ENCODE data around the gene TXNDC9.
"Not testable (repeated sequence)": the region's sequence is repeated elsewhere in the genome, so short reads cannot be mapped to it uniquely, and the experiment has no call there.

TXNDC9 gene

GRCh38 chr2:99350194-99350593, 14.1 kb upstream of the TXNDC9 start:
- Histone ChIP-seq H3K4me1 (ENCODE audit: control insufficient read depth, insufficient read depth, low read length) (no peaks in the 10 kb centered on the region), H3K27me3 (ENCODE audit: control insufficient read depth, insufficient read depth, low read length) (no peaks in the 10 kb centered on the region), H3K4me3 (ENCODE audit: low read length) (no peak overlapping the region), H3K9ac (ENCODE audit: low read length) (no peak overlapping the region), H3K27ac (ENCODE audit: low read depth, low read length) (no peak overlapping the region), H3K36me3 (ENCODE audit: control insufficient read depth, insufficient read depth, low read length) (no peaks in the 10 kb centered on the region)

- H3K9ac ChIP-seq (ENCODE audit: low read length), result no peak overlapping the region
- H3K27ac ChIP-seq (ENCODE audit: low read depth, low read length), result no peak overlapping the region
- no peaks in the 10 kb centered on the region for H3K4me1 ChIP-seq (ENCODE audit: control insufficient read depth, insufficient read depth, low read length)
- H3K27me3 ChIP-seq (ENCODE audit: control insufficient read depth, insufficient read depth, low read length), result no peaks in the 10 kb centered on the region
- H3K36me3 ChIP-seq (ENCODE audit: control insufficient read depth, insufficient read depth, low read length), result no peaks in the 10 kb centered on the region
- H3K4me3 ChIP-seq (ENCODE audit: low read length), result no peak overlapping the region
Observed at GRCh38 chr2:99348173-99348572, 12.0 kb upstream of the TXNDC9 start.

- Histone ChIP-seq H3K4me3 (ENCODE audit: low read length) (no peak overlapping the region), H3K36me3 (ENCODE audit: control insufficient read depth, insufficient read depth, low read length) (no peaks in the 10 kb centered on the region), H3K27me3 (ENCODE audit: control insufficient read depth, insufficient read depth, low read length) (no peaks in the 10 kb centered on the region), H3K4me1 (ENCODE audit: control insufficient read depth, insufficient read depth, low read length) (no peaks in the 10 kb centered on the region), H3K27ac (ENCODE audit: low read depth, low read length) (no peak overlapping the region), H3K9ac (ENCODE audit: low read length) (no peak overlapping the region)
Observed at GRCh38 chr2:99346218-99346617, 10.1 kb upstream of the TXNDC9 start.

- not testable (repeated sequence) for H3K4me1 ChIP-seq (ENCODE audit: control insufficient read depth, insufficient read depth, low read length); H3K9ac ChIP-seq (ENCODE audit: low read length); H3K27me3 ChIP-seq (ENCODE audit: control insufficient read depth, insufficient read depth, low read length); H3K36me3 ChIP-seq (ENCODE audit: control insufficient read depth, insufficient read depth, low read length); H3K27ac ChIP-seq (ENCODE audit: low read depth, low read length); H3K4me3 ChIP-seq (ENCODE audit: low read length)
Observed at GRCh38 chr2:99345446-99345845, 9.3 kb upstream of the TXNDC9 start.

GRCh38 chr2:99342536-99342935, 6.4 kb upstream of the TXNDC9 start:
- no peak overlapping the region for H3K4me3 ChIP-seq (ENCODE audit: low read length)
- peaks cover 10% of the 10 kb centered on the region for H3K4me1 ChIP-seq (ENCODE audit: control insufficient read depth, insufficient read depth, low read length)
- H3K27ac ChIP-seq (ENCODE audit: low read depth, low read length), result no peak overlapping the region
- no peaks in the 10 kb centered on the region for H3K36me3 ChIP-seq (ENCODE audit: control insufficient read depth, insufficient read depth, low read length)
- no peak overlapping the region for H3K9ac ChIP-seq (ENCODE audit: low read length)
- H3K27me3 ChIP-seq (ENCODE audit: control insufficient read depth, insufficient read depth, low read length), result no peaks in the 10 kb centered on the region

GRCh38 chr2:99340669-99341236, 4.6 kb upstream of the TXNDC9 start:
- Histone ChIP-seq H3K27ac (ENCODE audit: low read depth, low read length) (no peak overlapping the region), H3K4me3 (ENCODE audit: low read length) (no peak overlapping the region), H3K4me1 (ENCODE audit: control insufficient read depth, insufficient read depth, low read length) (peaks cover 10% of the 10 kb centered on the region), H3K36me3 (ENCODE audit: control insufficient read depth, insufficient read depth, low read length) (no peaks in the 10 kb centered on the region), H3K27me3 (ENCODE audit: control insufficient read depth, insufficient read depth, low read length) (no peaks in the 10 kb centered on the region), H3K9ac (ENCODE audit: low read length) (no peak overlapping the region)

GRCh38 chr2:99338029-99338585, 2.0 kb upstream of the TXNDC9 start:
- Histone ChIP-seq H3K27me3 (ENCODE audit: control insufficient read depth, insufficient read depth, low read length) (no peaks in the 10 kb centered on the region), H3K27ac (ENCODE audit: low read depth, low read length) (peak overlapping the region; percentile 90), H3K4me3 (ENCODE audit: low read length) (peak overlapping the region; percentile 64), H3K4me1 (ENCODE audit: control insufficient read depth, insufficient read depth, low read length) (peaks cover 20% of the 10 kb centered on the region), H3K36me3 (ENCODE audit: control insufficient read depth, insufficient read depth, low read length) (no peaks in the 10 kb centered on the region), H3K9ac (ENCODE audit: low read length) (peak overlapping the region; percentile 74)

GRCh38 chr2:99337113-99338028, 1.2 kb upstream of the TXNDC9 start, which contains the start of gene EIF5B:
Gene EIF5B, plus strand, starts transcription at chr2:99337389. Its CDS starts 166 bp downstream, at chr2:99337555.
- Histone ChIP-seq H3K27ac (ENCODE audit: low read depth, low read length) (peak within 1 kb of the TSS; percentile 90), H3K36me3 (ENCODE audit: control insufficient read depth, insufficient read depth, low read length) (no peaks in the 10 kb centered on the region), H3K27me3 (ENCODE audit: control insufficient read depth, insufficient read depth, low read length) (no peaks in the 10 kb centered on the region), H3K4me1 (ENCODE audit: control insufficient read depth, insufficient read depth, low read length) (peaks cover 20% of the 10 kb centered on the region), H3K4me3 (ENCODE audit: low read length) (peak within 1 kb of the TSS; percentile 98), H3K9ac (ENCODE audit: low read length) (peak within 1 kb of the TSS; percentile 74)

GRCh38 chr2:99336804-99337112, 625 bp upstream of the TXNDC9 start:
- Histone ChIP-seq H3K27ac (ENCODE audit: low read depth, low read length) (peak overlapping the region; percentile 90), H3K36me3 (ENCODE audit: control insufficient read depth, insufficient read depth, low read length) (no peaks in the 10 kb centered on the region), H3K4me1 (ENCODE audit: control insufficient read depth, insufficient read depth, low read length) (peaks cover 20% of the 10 kb centered on the region), H3K27me3 (ENCODE audit: control insufficient read depth, insufficient read depth, low read length) (no peaks in the 10 kb centered on the region), H3K4me3 (ENCODE audit: low read length) (peak overlapping the region; percentile 64), H3K9ac (ENCODE audit: low read length) (peak overlapping the region; percentile 7)

GRCh38 chr2:99325384-99325783, 10.7 kb downstream of the TXNDC9 start:
- no peaks in the 10 kb centered on the region for H3K4me1 ChIP-seq (ENCODE audit: control insufficient read depth, insufficient read depth, low read length)
- no peak overlapping the region for H3K4me3 ChIP-seq (ENCODE audit: low read length)
- H3K9ac ChIP-seq (ENCODE audit: low read length), result no peak overlapping the region
- H3K27me3 ChIP-seq (ENCODE audit: control insufficient read depth, insufficient read depth, low read length), result no peaks in the 10 kb centered on the region
- peaks cover 17% of the 10 kb centered on the region for H3K36me3 ChIP-seq (ENCODE audit: control insufficient read depth, insufficient read depth, low read length)
- H3K27ac ChIP-seq (ENCODE audit: low read depth, low read length), result no peak overlapping the region

GRCh38 chr2:99317873-99318200, 18.3 kb downstream of the TXNDC9 start:
- H3K9ac ChIP-seq (ENCODE audit: low read length); H3K27ac ChIP-seq (ENCODE audit: low read depth, low read length); H3K27me3 ChIP-seq (ENCODE audit: control insufficient read depth, insufficient read depth, low read length); H3K4me1 ChIP-seq (ENCODE audit: control insufficient read depth, insufficient read depth, low read length); H3K4me3 ChIP-seq (ENCODE audit: low read length): not testable (repeated sequence)
- H3K36me3 ChIP-seq (ENCODE audit: control insufficient read depth, insufficient read depth, low read length), result peaks cover 14% of the 10 kb centered on the region

- Histone ChIP-seq H3K27ac (ENCODE audit: low read depth, low read length) (no peak overlapping the region), H3K36me3 (ENCODE audit: control insufficient read depth, insufficient read depth, low read length) (peaks cover 14% of the 10 kb centered on the region)
Observed at GRCh38 chr2:99317161-99317872, 18.8 kb downstream of the TXNDC9 start.

More at GRCh38 chr2:99317161-99317872, 18.8 kb downstream of the TXNDC9 start:
- Histone ChIP-seq H3K4me1 (ENCODE audit: control insufficient read depth, insufficient read depth, low read length) (no peaks in the 10 kb centered on the region), H3K4me3 (ENCODE audit: low read length) (no peak overlapping the region), H3K9ac (ENCODE audit: low read length) (no peak overlapping the region), H3K27me3 (ENCODE audit: control insufficient read depth, insufficient read depth, low read length) (no peaks in the 10 kb centered on the region)
